Stimulated activated CD8-positive, alpha-beta memory T cell treated with anti-CD3 and anti-CD28 coated beads, Interleukin-12 subunit alpha, Interleukin-12 subunit beta, amount 100 ng/mL, for 24 hours (primary cell): ENCODE data around the gene COL5A1.

Experiments
- DNase-seq: peaks from one replicate; pipeline ENCODE4 v3.0.0-alpha.2; 2020; ENCODE audit errors: extremely low read depth

Gene COL5A1

GRCh38 chr9:134766587-134766986 is 125.0 kb downstream of the COL5A1 start:
- DNase-seq: no peak

- no peak for DNase-seq
These were observed 126.7 kb downstream of the COL5A1 start for GRCh38 chr9:134768332-134768708.

- no peak for DNase-seq
These were observed 127.2 kb downstream of the COL5A1 start for GRCh38 chr9:134768709-134769351.

- DNase-seq: no peak
These were observed 129.7 kb downstream of the COL5A1 start for GRCh38 chr9:134770972-134771971.

GRCh38 chr9:134772331-134772730 is 130.7 kb downstream of the COL5A1 start:
- no peak for DNase-seq

- no peak for DNase-seq
These were observed 132.2 kb downstream of the COL5A1 start for GRCh38 chr9:134773842-134774241.

GRCh38 chr9:134774410-134774809 is 132.8 kb downstream of the COL5A1 start:
- DNase-seq: no peak

- DNase-seq: no peak
These were observed 133.7 kb downstream of the COL5A1 start for GRCh38 chr9:134775081-134775951.

GRCh38 chr9:134776080-134776796 is 134.6 kb downstream of the COL5A1 start:
- no peak for DNase-seq

- no peak for DNase-seq
These were observed 135.6 kb downstream of the COL5A1 start for GRCh38 chr9:134777153-134777552.

- no peak for DNase-seq
These were observed 136.6 kb downstream of the COL5A1 start for GRCh38 chr9:134778156-134778555.

- DNase-seq: no peak
These were observed 137.3 kb downstream of the COL5A1 start for GRCh38 chr9:134778841-134779411.

- DNase-seq: no peak
These were observed 138.0 kb downstream of the COL5A1 start for GRCh38 chr9:134779640-134780039.

GRCh38 chr9:134781591-134782302 is 140.1 kb downstream of the COL5A1 start:
- no peak for DNase-seq

- no peak for DNase-seq
These were observed 141.5 kb downstream of the COL5A1 start for GRCh38 chr9:134782921-134783698.

- DNase-seq: no peak
These were observed 142.1 kb downstream of the COL5A1 start for GRCh38 chr9:134783699-134784039.

- DNase-seq: no peak
These were observed 143.1 kb downstream of the COL5A1 start for GRCh38 chr9:134784577-134785305.

GRCh38 chr9:134785325-134786108 is 143.9 kb downstream of the COL5A1 start:
- no peak for DNase-seq
